Caco-2 (cell line): ENCODE data around the gene FBXL19. TPM values are rescaled to one million over a fixed set of nuclear protein-coding genes. Genes with fewer than 3 reads are reported as not detected.

ENCODE experiments used
- BruUV-seq: library from RNA; stranded (reverse); fragments of 400-500 nt; replicated peaks from 2 replicates; lab custom pipeline; 2021; lab: Mats Ljungman, UMichigan
- CTCF ChIA-PET: fragments of 300-600 bp; sonication (Branson Sonifier 250); formaldehyde crosslinking; loops from one replicate; lab custom pipeline; 2022; ENCODE audit warnings: antibody characterized with exemption; lab: Charles Lee
- POLR2A ChIA-PET: fragments of 300-600 bp; sonication (Branson Sonifier 250); formaldehyde crosslinking; loops from one replicate; lab custom pipeline; 2022; ENCODE audit warnings: antibody characterized with exemption; lab: Charles Lee
- DNase-seq, 2 experiments: peaks; one replicate each; pipeline versions ENCODE4 v3.0.0 to v3.0.0-alpha.2; 2020 to 2022
- H3K27me3 ChIP-seq: replicated peaks from 2 replicates; pipeline ENCODE4 v1.6.0; 2011; ENCODE audit warnings: low read length; ENCODE audit not compliant: control insufficient read depth, insufficient read depth
- H3K36me3 ChIP-seq: 2 replicates; pipeline ENCODE4 v1.5.1; 2011; ENCODE audit warnings: low read length; ENCODE audit not compliant: control insufficient read depth, insufficient read depth
- H3K4me1 ChIP-seq: fragments of 250-450 bp; sonication (Bioruptor Pico); 2 replicates; pipeline ENCODE4 v1.5.1; 2020; ENCODE audit warnings: mild to moderate bottlenecking
- H3K4me3 ChIP-seq: 2 replicates; pipeline ENCODE4 v1.5.1; 2011; ENCODE audit warnings: low read depth, mild to moderate bottlenecking, control low read depth, low read length
- H3K9me3 ChIP-seq: fragments of 250-450 bp; sonication (Bioruptor Pico); 2 replicates; pipeline ENCODE4 v1.5.1; 2020; ENCODE audit warnings: mild to moderate bottlenecking, moderate library complexity
- H3K27ac Mint-ChIP-seq: one replicate; pipeline ENCODE4 v1.8.0; 2022; ENCODE audit warnings: mixed read lengths; ENCODE audit not compliant: unreplicated experiment
- H3K27me3 Mint-ChIP-seq: one replicate; pipeline ENCODE4 v1.8.0; 2022; ENCODE audit warnings: mixed read lengths; ENCODE audit not compliant: insufficient read depth, unreplicated experiment
- H3K36me3 Mint-ChIP-seq: one replicate; pipeline ENCODE4 v1.8.0; 2022; ENCODE audit warnings: mild to moderate bottlenecking, mixed read lengths; ENCODE audit not compliant: insufficient read depth, unreplicated experiment
- H3K4me1 Mint-ChIP-seq: one replicate; pipeline ENCODE4 v1.8.0; 2022; ENCODE audit warnings: low read depth, mixed read lengths; ENCODE audit not compliant: unreplicated experiment
- H3K4me3 Mint-ChIP-seq: one replicate; pipeline ENCODE4 v1.8.0; 2022; ENCODE audit warnings: mild to moderate bottlenecking, moderate library complexity, mixed read lengths; ENCODE audit not compliant: unreplicated experiment
- H3K9me3 Mint-ChIP-seq: one replicate; pipeline ENCODE4 v1.8.0; 2022; ENCODE audit warnings: mixed read lengths; ENCODE audit not compliant: unreplicated experiment
- CTCF ChIP-seq, 2 experiments: fragments of 200-600 bp in 1 of 2; IDR thresholded peaks; 1 replicate in 1 of 2; 2 replicates in 1 of 2; pipeline versions ENCODE4 v1.5.1 to v1.8.0; 2011 to 2022; ENCODE audit warnings: antibody characterized with exemption in 1 of 2, control low read depth in 1 of 2, inconsistent platforms in 1 of 2, low read depth in 1 of 2, low read length in 1 of 2, mild to moderate bottlenecking in 1 of 2, moderate library complexity in 1 of 2; ENCODE audit not compliant: insufficient read depth in 1 of 2, severe bottlenecking in 1 of 2, unreplicated experiment in 1 of 2
- intact Hi-C: fragments of 100-400 bp; cut with micrococcal nuclease; formaldehyde crosslinking; loops from one replicate; pipeline ENCODE4 v1.10.0; 2022; ENCODE audit not compliant: unreplicated experiment
- total RNA-seq: library from RNA; stranded (reverse); gene quantifications from 2 replicates; pipeline ENCODE4 v1.2.3, GENCODE V29; 2022

Gene FBXL19
- total RNA-seq, 1 experiment from 2014 or later, result 20.2 TPM

- Mint-ChIP-seq H3K4me3 (no peak overlapping the region), H3K27me3 (no peaks in the 10 kb centered on the region), H3K36me3 (peaks cover 79% of the 10 kb centered on the region), H3K9me3 (no peaks in the 10 kb centered on the region), H3K4me1 (peaks cover 3% of the 10 kb centered on the region), H3K27ac (no peak overlapping the region)
- no peak for DNase-seq
- H3K27me3 ChIP-seq, result no peaks in the 10 kb centered on the region
- no peak for TF ChIP-seq CTCF (IDR thresholded peaks at IDR 0.05; ENCODE audit: insufficient read depth in 1 of 2, low read depth in 1 of 2, low read length in 1 of 2, severe bottlenecking in 1 of 2, unreplicated experiment in 1 of 2)
- no TSS peak for BruUV-seq
- CTCF ChIA-PET, result no interaction called here
- intact Hi-C loops, result no loop called here
- H3K9me3 ChIP-seq, result no peaks in the 10 kb centered on the region
- no peaks in the 10 kb centered on the region for H3K4me1 ChIP-seq
- POLR2A ChIA-PET, result no interaction called here
- peaks cover 8% of the 10 kb centered on the region; the same call in 1 of the 2 replicates for H3K36me3 ChIP-seq
- H3K4me3 ChIP-seq, result no peak overlapping the region
Measured at GRCh38 chr16:30964574-30965226, 41.3 kb downstream of the FBXL19 start.

- H3K36me3 ChIP-seq, result peaks cover 8% of the 10 kb centered on the region
- Mint-ChIP-seq H3K4me3 (no peak overlapping the region), H3K27me3 (no peaks in the 10 kb centered on the region), H3K27ac (no peak overlapping the region), H3K36me3 (peaks cover 79% of the 10 kb centered on the region), H3K9me3 (no peaks in the 10 kb centered on the region), H3K4me1 (no peaks in the 10 kb centered on the region)
- no peaks in the 10 kb centered on the region for H3K27me3 ChIP-seq
- H3K9me3 ChIP-seq, result no peaks in the 10 kb centered on the region
- ChIA-PET POLR2A (no interaction called here), CTCF (interaction anchor here (0.6 kb wide), 1 partner anchor 51 kb away, joined by 3 read pairs; no protein-coding TSS in a partner anchor)
- no peak for TF ChIP-seq CTCF (IDR thresholded peaks at IDR 0.05; ENCODE audit: insufficient read depth in 1 of 2, low read depth in 1 of 2, low read length in 1 of 2, severe bottlenecking in 1 of 2, unreplicated experiment in 1 of 2)
- no peak overlapping the region for H3K4me3 ChIP-seq
- DNase-seq, result no peak
- BruUV-seq, result no TSS peak
- no peaks in the 10 kb centered on the region for H3K4me1 ChIP-seq
- intact Hi-C loops, result no loop called here
Measured at GRCh38 chr16:30965436-30965835, 42.1 kb downstream of the FBXL19 start.

GRCh38 chr16:30966033-30966619 is 42.8 kb downstream of the FBXL19 start:
- no peak overlapping the region for H3K4me3 ChIP-seq
- Mint-ChIP-seq H3K27me3 (no peaks in the 10 kb centered on the region), H3K27ac (no peak overlapping the region), H3K4me1 (no peaks in the 10 kb centered on the region), H3K9me3 (no peaks in the 10 kb centered on the region), H3K36me3 (peaks cover 79% of the 10 kb centered on the region), H3K4me3 (no peak overlapping the region)
- no peak for DNase-seq
- TF ChIP-seq CTCF (IDR thresholded peaks at IDR 0.05; ENCODE audit: insufficient read depth in 1 of 2, low read depth in 1 of 2, low read length in 1 of 2, severe bottlenecking in 1 of 2, unreplicated experiment in 1 of 2), result no peak
- intact Hi-C loops, result no loop called here
- ChIA-PET CTCF (no interaction called here), POLR2A (no interaction called here)
- H3K27me3 ChIP-seq, result no peaks in the 10 kb centered on the region
- H3K36me3 ChIP-seq, result peaks cover 7% of the 10 kb centered on the region
- no peaks in the 10 kb centered on the region for H3K4me1 ChIP-seq
- H3K9me3 ChIP-seq, result no peaks in the 10 kb centered on the region
- no TSS peak for BruUV-seq
